ENCODE measurements around the gene GLYATL1.

The GLYATL1 gene

DNA sequence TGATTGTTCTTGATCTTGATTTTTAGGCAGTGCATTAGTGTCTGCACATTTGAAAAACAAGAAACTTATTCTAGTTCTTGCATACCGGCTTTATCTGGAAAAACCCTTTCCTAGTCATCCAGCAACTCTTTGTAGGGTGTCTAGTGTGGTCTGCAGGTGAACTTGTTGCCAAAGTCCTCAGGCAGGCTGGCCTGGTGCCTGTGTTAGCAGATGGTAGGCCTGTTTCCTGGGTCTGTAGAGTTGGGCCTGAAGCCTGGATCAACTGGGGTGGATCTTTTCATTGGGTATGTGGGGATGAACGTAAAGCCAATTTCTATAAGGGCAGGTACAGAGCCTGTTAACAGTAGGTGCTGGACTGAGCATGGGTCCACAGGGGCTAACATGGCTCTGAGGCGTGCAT lies 5.6 kb upstream of the GLYATL1 start:
- Histone ChIP-seq H3K4me1 (ENCODE audit: control insufficient read depth, insufficient read depth, low read length) (no peaks in the 10 kb centered on the region), H3K36me3 (ENCODE audit: control insufficient read depth in 2 of 2, insufficient read depth in 1 of 2, low read length in 2 of 2) (no peaks in the 10 kb centered on the region), H3K27ac (ENCODE audit: extremely low read depth, low read depth, low read length) (no peak overlapping the region), H3K4me3 (ENCODE audit: low read depth, low read length) (no peak overlapping the region), H3K9me3 (ENCODE audit: control insufficient read depth, insufficient read depth, low read depth, low read length) (no peaks in the 10 kb centered on the region)
- TF ChIP-seq ZNF354C (tag by site-specific recombination; IDR thresholded peaks at IDR 0.05; ENCODE audit: borderline replicate concordance, low read depth) (no peak), ZNF146 (tag by site-specific recombination; IDR thresholded peaks at IDR 0.05) (no peak), ZNF175 (tag by site-specific recombination; IDR thresholded peaks at IDR 0.05) (no peak), SP7 (tag by site-specific recombination; IDR thresholded peaks at IDR 0.05) (no peak), ZNF335 (tag by site-specific recombination; conservative IDR thresholded peaks at IDR 0.05) (no peak), ZNF629 (tag by site-specific recombination; IDR thresholded peaks at IDR 0.05) (no peak), IKZF3 (tag by site-specific recombination; IDR thresholded peaks at IDR 0.05) (no peak), EGR2 (tag by site-specific recombination; IDR thresholded peaks at IDR 0.05; ENCODE audit: low read depth) (no peak), HOXA7 (CRISPR knock-in tag; IDR thresholded peaks at IDR 0.05; ENCODE audit: borderline replicate concordance) (no peak), ZNF266 (tag by site-specific recombination; IDR thresholded peaks at IDR 0.05; ENCODE audit: low read depth) (no peak), GLIS1 (tag by site-specific recombination; IDR thresholded peaks at IDR 0.05) (no peak), ZEB2 (tag by site-specific recombination; IDR thresholded peaks at IDR 0.05) (no peak), ZFP41 (tag by site-specific recombination; IDR thresholded peaks at IDR 0.05; ENCODE audit: borderline replicate concordance) (no peak)
- TF ChIP-seq, protein P1, sequence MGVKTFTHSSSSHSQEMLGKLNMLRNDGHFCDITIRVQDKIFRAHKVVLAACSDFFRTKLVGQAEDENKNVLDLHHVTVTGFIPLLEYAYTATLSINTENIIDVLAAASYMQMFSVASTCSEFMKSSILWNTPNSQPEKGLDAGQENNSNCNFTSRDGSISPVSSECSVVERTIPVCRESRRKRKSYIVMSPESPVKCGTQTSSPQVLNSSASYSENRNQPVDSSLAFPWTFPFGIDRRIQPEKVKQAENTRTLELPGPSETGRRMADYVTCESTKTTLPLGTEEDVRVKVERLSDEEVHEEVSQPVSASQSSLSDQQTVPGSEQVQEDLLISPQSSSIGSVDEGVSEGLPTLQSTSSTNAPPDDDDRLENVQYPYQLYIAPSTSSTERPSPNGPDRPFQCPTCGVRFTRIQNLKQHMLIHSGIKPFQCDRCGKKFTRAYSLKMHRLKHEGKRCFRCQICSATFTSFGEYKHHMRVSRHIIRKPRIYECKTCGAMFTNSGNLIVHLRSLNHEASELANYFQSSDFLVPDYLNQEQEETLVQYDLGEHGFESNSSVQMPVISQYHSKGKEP (tag by site-specific recombination; IDR thresholded peaks at IDR 0.05), result no peak
- TF ChIP-seq, protein P2, sequence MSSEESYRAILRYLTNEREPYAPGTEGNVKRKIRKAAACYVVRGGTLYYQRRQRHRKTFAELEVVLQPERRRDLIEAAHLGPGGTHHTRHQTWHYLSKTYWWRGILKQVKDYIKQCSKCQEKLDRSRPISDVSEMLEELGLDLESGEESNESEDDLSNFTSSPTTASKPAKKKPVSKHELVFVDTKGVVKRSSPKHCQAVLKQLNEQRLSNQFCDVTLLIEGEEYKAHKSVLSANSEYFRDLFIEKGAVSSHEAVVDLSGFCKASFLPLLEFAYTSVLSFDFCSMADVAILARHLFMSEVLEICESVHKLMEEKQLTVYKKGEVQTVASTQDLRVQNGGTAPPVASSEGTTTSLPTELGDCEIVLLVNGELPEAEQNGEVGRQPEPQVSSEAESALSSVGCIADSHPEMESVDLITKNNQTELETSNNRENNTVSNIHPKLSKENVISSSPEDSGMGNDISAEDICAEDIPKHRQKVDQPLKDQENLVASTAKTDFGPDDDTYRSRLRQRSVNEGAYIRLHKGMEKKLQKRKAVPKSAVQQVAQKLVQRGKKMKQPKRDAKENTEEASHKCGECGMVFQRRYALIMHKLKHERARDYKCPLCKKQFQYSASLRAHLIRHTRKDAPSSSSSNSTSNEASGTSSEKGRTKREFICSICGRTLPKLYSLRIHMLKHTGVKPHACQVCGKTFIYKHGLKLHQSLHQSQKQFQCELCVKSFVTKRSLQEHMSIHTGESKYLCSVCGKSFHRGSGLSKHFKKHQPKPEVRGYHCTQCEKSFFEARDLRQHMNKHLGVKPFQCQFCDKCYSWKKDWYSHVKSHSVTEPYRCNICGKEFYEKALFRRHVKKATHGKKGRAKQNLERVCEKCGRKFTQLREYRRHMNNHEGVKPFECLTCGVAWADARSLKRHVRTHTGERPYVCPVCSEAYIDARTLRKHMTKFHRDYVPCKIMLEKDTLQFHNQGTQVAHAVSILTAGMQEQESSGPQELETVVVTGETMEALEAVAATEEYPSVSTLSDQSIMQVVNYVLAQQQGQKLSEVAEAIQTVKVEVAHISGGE (tag by site-specific recombination; conservative IDR thresholded peaks at IDR 0.05; ENCODE audit: low read depth), result no peak
- TF ChIP-seq, protein P3, sequence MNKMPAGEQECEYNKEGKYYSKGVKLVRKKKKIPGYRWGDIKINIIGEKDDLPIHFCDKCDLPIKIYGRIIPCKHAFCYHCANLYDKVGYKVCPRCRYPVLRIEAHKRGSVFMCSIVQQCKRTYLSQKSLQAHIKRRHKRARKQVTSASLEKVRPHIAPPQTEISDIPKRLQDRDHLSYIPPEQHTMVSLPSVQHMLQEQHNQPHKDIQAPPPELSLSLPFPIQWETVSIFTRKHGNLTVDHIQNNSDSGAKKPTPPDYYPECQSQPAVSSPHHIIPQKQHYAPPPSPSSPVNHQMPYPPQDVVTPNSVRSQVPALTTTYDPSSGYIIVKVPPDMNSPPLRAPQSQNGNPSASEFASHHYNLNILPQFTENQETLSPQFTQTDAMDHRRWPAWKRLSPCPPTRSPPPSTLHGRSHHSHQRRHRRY (tag by site-specific recombination; IDR thresholded peaks at IDR 0.05), result no peak
- POLR2A ChIA-PET, result no interaction called here
- CTCF ChIA-PET, result interaction anchor here (0.6 to 0.7 kb wide), 2 partner anchors 125 to 1456 kb away, joined by 3 read pairs; no protein-coding TSS in a partner anchor

- no peak overlapping the region for H3K4me3 ChIP-seq (ENCODE audit: low read depth, low read length)
- H3K9me3 ChIP-seq (ENCODE audit: control insufficient read depth, insufficient read depth, low read depth, low read length), result no peaks in the 10 kb centered on the region
- POLR2A ChIA-PET, result no interaction called here
- H3K36me3 ChIP-seq (ENCODE audit: control insufficient read depth in 2 of 2, insufficient read depth in 1 of 2, low read length in 2 of 2), result no peaks in the 10 kb centered on the region
- H3K27ac ChIP-seq (ENCODE audit: extremely low read depth, low read depth, low read length), result no peak overlapping the region
- no peak for TF ChIP-seq ZNF26 (tag by site-specific recombination; IDR thresholded peaks at IDR 0.05)
- TF ChIP-seq ZNF707 (tag by site-specific recombination; IDR thresholded peaks at IDR 0.05), result no peak
- no peak for TF ChIP-seq ZNF157 (tag by site-specific recombination; IDR thresholded peaks at IDR 0.05)
- TF ChIP-seq ZNF19 (tag by site-specific recombination; IDR thresholded peaks at IDR 0.05; ENCODE audit: low read depth), result no peak
- TF ChIP-seq ZNF548 (tag by site-specific recombination; IDR thresholded peaks at IDR 0.05), result no peak
- no peak for TF ChIP-seq ZNF112 (tag by site-specific recombination; IDR thresholded peaks at IDR 0.05)
- TF ChIP-seq GFI1B (tag by site-specific recombination; IDR thresholded peaks at IDR 0.05), result no peak
- H3K4me1 ChIP-seq (ENCODE audit: control insufficient read depth, insufficient read depth, low read length), result no peaks in the 10 kb centered on the region
- CTCF ChIA-PET, result no interaction called here
These were observed 4.3 kb upstream of the GLYATL1 start for GRCh38 chr11:58934945-58935513.
